Stimulated activated CD8-positive, alpha-beta memory T cell treated with anti-CD3 and anti-CD28 coated beads, Interleukin-7, amount 100 ng/mL, for 4 hours (primary cell): ENCODE results near the gene TRPM3.

Experiments used
- DNase-seq, 2 donors: peaks; one replicate each; pipeline ENCODE4 v3.0.0-alpha.2; 2020; ENCODE audit warnings: low read depth in 2 of 2

Gene TRPM3

GRCh38 chr9:70609542-70610286, 511.7 kb downstream of the TRPM3 start:
- DNase-seq: no peak

- no peak for DNase-seq
Observed at GRCh38 chr9:70609011-70609410, 512.4 kb downstream of the TRPM3 start.

- no peak for DNase-seq
Observed at GRCh38 chr9:70607926-70608325, 513.5 kb downstream of the TRPM3 start.

- no peak for DNase-seq
Observed at GRCh38 chr9:70607329-70607728, 514.1 kb downstream of the TRPM3 start.

GRCh38 chr9:70603020-70603411, 518.4 kb downstream of the TRPM3 start:
- no peak for DNase-seq

- DNase-seq: peak; percentile 5
Observed at GRCh38 chr9:70602321-70603019, 519.0 kb downstream of the TRPM3 start.

GRCh38 chr9:70601000-70601951, 520.1 kb downstream of the TRPM3 start:
- DNase-seq: no peak

GRCh38 chr9:70600506-70600905, 520.9 kb downstream of the TRPM3 start:
- DNase-seq: no peak

GRCh38 chr9:70597886-70598285, 523.5 kb downstream of the TRPM3 start:
- no peak for DNase-seq

- DNase-seq: no peak
Observed at GRCh38 chr9:70595211-70595610, 526.2 kb downstream of the TRPM3 start.

- no peak for DNase-seq
Observed at GRCh38 chr9:70594386-70594944, 527.0 kb downstream of the TRPM3 start.

- DNase-seq: no peak
Observed at GRCh38 chr9:70593241-70593640, 528.2 kb downstream of the TRPM3 start.

- no peak for DNase-seq
Observed at GRCh38 chr9:70590315-70590677, 531.1 kb downstream of the TRPM3 start.

GRCh38 chr9:70589571-70590314, 531.7 kb downstream of the TRPM3 start:
- no peak for DNase-seq

- no peak for DNase-seq
Observed at GRCh38 chr9:70588999-70589398, 532.4 kb downstream of the TRPM3 start.

GRCh38 chr9:70588381-70588780, 533.0 kb downstream of the TRPM3 start:
- no peak for DNase-seq

- DNase-seq: no peak
Observed at GRCh38 chr9:70587201-70587600, 534.2 kb downstream of the TRPM3 start.

- DNase-seq: no peak
Observed at GRCh38 chr9:70586476-70586875, 534.9 kb downstream of the TRPM3 start.

- DNase-seq: no peak
Observed at GRCh38 chr9:70581955-70582350, 539.5 kb downstream of the TRPM3 start.

- no peak for DNase-seq
Observed at GRCh38 chr9:70581214-70581954, 540.0 kb downstream of the TRPM3 start.
